Mesenchymal stem cell (in vitro differentiated cells and primary cell): ENCODE measurements around the gene TNNT2.

ENCODE experiments used
- DNase-seq: peaks from one replicate; pipeline ENCODE4 v3.0.0-alpha.2; 2013
- H2AFZ ChIP-seq: one replicate; pipeline ENCODE4 v1.6.1; 2013; ENCODE audit warnings: low read depth, mild to moderate bottlenecking, control low read depth, inconsistent platforms, low read length, moderate library complexity
- H2AK5ac ChIP-seq: 2 replicates; pipeline ENCODE4 v1.6.1; 2013; ENCODE audit warnings: low read length, moderate library complexity, mild to moderate bottlenecking, inconsistent platforms; ENCODE audit not compliant: severe bottlenecking
- H2BK120ac ChIP-seq: one replicate; pipeline ENCODE4 v1.6.1; 2013; ENCODE audit warnings: low read depth, mild to moderate bottlenecking, inconsistent platforms, low read length, moderate library complexity
- H2BK12ac ChIP-seq, 2 experiments: one replicate each; pipeline ENCODE4 v1.6.1; 2013; ENCODE audit warnings: inconsistent platforms in 2 of 2, low read length in 2 of 2, mild to moderate bottlenecking in 2 of 2, moderate library complexity in 2 of 2, control low read depth in 1 of 2
- H2BK15ac ChIP-seq: one replicate; pipeline ENCODE4 v1.6.1; 2013; ENCODE audit warnings: mild to moderate bottlenecking, low read depth, inconsistent platforms; ENCODE audit not compliant: poor library complexity, severe bottlenecking
- H2BK5ac ChIP-seq: 2 replicates; pipeline ENCODE4 v1.6.1; 2013; ENCODE audit warnings: low read depth, mild to moderate bottlenecking, low read length, control low read depth, inconsistent platforms; ENCODE audit not compliant: poor library complexity, severe bottlenecking
- H3K14ac ChIP-seq, 2 experiments: one replicate each; pipeline ENCODE4 v1.6.1; 2013; ENCODE audit warnings: inconsistent platforms in 2 of 2, low read length in 2 of 2, control low read depth in 1 of 2, mild to moderate bottlenecking in 1 of 2, moderate library complexity in 1 of 2
- H3K18ac ChIP-seq, 2 experiments: one replicate each; pipeline ENCODE4 v1.6.1; 2013; ENCODE audit warnings: inconsistent platforms in 2 of 2, low read length in 2 of 2, control low read depth in 1 of 2, low read depth in 1 of 2, mild to moderate bottlenecking in 1 of 2
- H3K23ac ChIP-seq, 2 experiments: one replicate each; pipeline ENCODE4 v1.6.1; 2013; ENCODE audit warnings: inconsistent platforms in 2 of 2, low read length in 2 of 2, mild to moderate bottlenecking in 2 of 2, moderate library complexity in 2 of 2, control low read depth in 1 of 2
- H3K27ac ChIP-seq: 2 replicates; pipeline ENCODE4 v1.5.1; 2013; ENCODE audit warnings: mild to moderate bottlenecking, moderate library complexity, low read length, control low read depth, inconsistent platforms; ENCODE audit not compliant: poor library complexity, severe bottlenecking
- H3K27me3 ChIP-seq, 2 experiments: 2 replicates each; pipeline versions ENCODE4 v1.6.1 to v1.7.0; 2013; ENCODE audit warnings: low read length in 2 of 2, mild to moderate bottlenecking in 2 of 2, moderate library complexity in 2 of 2, control low read depth in 1 of 2, inconsistent platforms in 1 of 2; ENCODE audit not compliant: control insufficient read depth in 1 of 2, insufficient read depth in 1 of 2
- H3K36me3 ChIP-seq, 2 experiments: 2 replicates each; pipeline versions ENCODE4 v1.6.1 to v1.7.0; 2013; ENCODE audit warnings: low read length in 2 of 2, control low read depth in 1 of 2, inconsistent platforms in 1 of 2, low read depth in 1 of 2, mild to moderate bottlenecking in 1 of 2; ENCODE audit not compliant: insufficient read depth in 2 of 2, control insufficient read depth in 1 of 2
- H3K4ac ChIP-seq, 2 experiments: one replicate each; pipeline ENCODE4 v1.6.1; 2013; ENCODE audit warnings: inconsistent platforms in 2 of 2, low read length in 2 of 2, mild to moderate bottlenecking in 2 of 2, moderate library complexity in 2 of 2, control low read depth in 1 of 2, low read depth in 1 of 2
- H3K4me1 ChIP-seq: 2 replicates; pipeline ENCODE4 v1.6.1; 2013; ENCODE audit warnings: low read depth, low read length, control low read depth; ENCODE audit not compliant: control insufficient read depth, insufficient read depth
- H3K4me2 ChIP-seq: 2 replicates; pipeline ENCODE4 v1.6.1; 2013; ENCODE audit warnings: low read length, mild to moderate bottlenecking, inconsistent platforms; ENCODE audit not compliant: poor library complexity, severe bottlenecking
- H3K4me3 ChIP-seq, 2 experiments: 2 replicates each; pipeline versions ENCODE4 v1.5.1 to v1.7.0; 2013; ENCODE audit warnings: low read length in 2 of 2, mild to moderate bottlenecking in 2 of 2, control low read depth in 1 of 2, low read depth in 1 of 2; ENCODE audit not compliant: insufficient read depth in 1 of 2
- H3K79me1 ChIP-seq: replicated peaks from 2 replicates; pipeline ENCODE4 v1.6.1; 2013; ENCODE audit warnings: mild to moderate bottlenecking, control low read depth, low read length, inconsistent platforms; ENCODE audit not compliant: poor library complexity, severe bottlenecking
- H3K9ac ChIP-seq: 2 replicates; pipeline ENCODE4 v1.7.0; 2013; ENCODE audit warnings: mild to moderate bottlenecking, low read length, moderate library complexity
- H3K9me3 ChIP-seq: 2 replicates; pipeline ENCODE4 v1.7.0; 2013; ENCODE audit warnings: mild to moderate bottlenecking, low read length; ENCODE audit not compliant: control insufficient read depth
- H4K8ac ChIP-seq: one replicate; pipeline ENCODE4 v1.6.1; 2013; ENCODE audit warnings: inconsistent platforms, mild to moderate bottlenecking, low read length, moderate library complexity
- H4K91ac ChIP-seq: one replicate; pipeline ENCODE4 v1.6.1; 2013; ENCODE audit warnings: mild to moderate bottlenecking, low read length, inconsistent platforms
- WGBS: methylation state at CpG from one replicate; pipeline ENCODE4 v1.1.7; 2013; ENCODE audit warnings: mixed read lengths; 5-methylcytosine and 5-hydroxymethylcytosine counted together

Gene TNNT2

GRCh38 chr1:201384406-201384782 lies 6.9 kb upstream of the TNNT2 start:
- Histone ChIP-seq H3K14ac (no peak overlapping the region), H2BK120ac (no peak overlapping the region), H4K91ac (no peak overlapping the region), H3K4ac (no peak overlapping the region), H3K23ac (no peak overlapping the region), H4K8ac (no peak overlapping the region), H2AK5ac (peak overlapping the region; percentile 98), H3K18ac (no peak overlapping the region), H3K79me1 (peaks cover 5% of the 10 kb centered on the region), H2BK12ac (peak overlapping the region in 1 of 2 experiments; percentile 52), H3K9ac (peak overlapping the region; percentile 10), H2BK15ac (no peak overlapping the region), H3K27me3 (peaks cover 0 to 24% of the 10 kb centered on the region in 2 experiments), H3K4me3 (peak overlapping the region in 1 of 2 experiments; percentile 22), H2BK5ac (peak overlapping the region; percentile 75), H2AFZ (no peak overlapping the region), H3K27ac (peak overlapping the region; percentile 90), H3K4me1 (peaks cover 36% of the 10 kb centered on the region), H3K9me3 (no peaks in the 10 kb centered on the region), H3K36me3 (peaks cover 0 to 56% of the 10 kb centered on the region in 2 experiments), H3K4me2 (no peak overlapping the region)
- no peak for DNase-seq
- 47% methylated on average over 3 of the region's 4 CpGs for WGBS

- Histone ChIP-seq H4K91ac (peak overlapping the region; percentile 18), H2BK5ac (peak overlapping the region; percentile 57), H4K8ac (no peak overlapping the region), H3K27me3 (peaks cover 0 to 19% of the 10 kb centered on the region in 2 experiments), H3K23ac (no peak overlapping the region), H3K4me1 (peaks cover 37% of the 10 kb centered on the region), H3K14ac (no peak overlapping the region), H2BK120ac (no peak overlapping the region), H2BK15ac (no peak overlapping the region), H3K18ac (no peak overlapping the region), H3K27ac (peak overlapping the region; percentile 90), H2BK12ac (no peak overlapping the region), H2AFZ (no peak overlapping the region), H3K36me3 (peaks cover 0 to 51% of the 10 kb centered on the region in 2 experiments), H3K4ac (no peak overlapping the region), H3K79me1 (no peaks in the 10 kb centered on the region), H3K4me2 (no peak overlapping the region), H3K4me3 (peak overlapping the region in 1 of 2 experiments; percentile 22), H3K9me3 (no peaks in the 10 kb centered on the region), H2AK5ac (peak overlapping the region; percentile 79), H3K9ac (peak overlapping the region; percentile 28)
- DNase-seq = peak; percentile 82
- 79% methylated on average over 4 of the region's 4 CpGs for WGBS
Observed at GRCh38 chr1:201383647-201384405, 6.3 kb upstream of the TNNT2 start.

DNA sequence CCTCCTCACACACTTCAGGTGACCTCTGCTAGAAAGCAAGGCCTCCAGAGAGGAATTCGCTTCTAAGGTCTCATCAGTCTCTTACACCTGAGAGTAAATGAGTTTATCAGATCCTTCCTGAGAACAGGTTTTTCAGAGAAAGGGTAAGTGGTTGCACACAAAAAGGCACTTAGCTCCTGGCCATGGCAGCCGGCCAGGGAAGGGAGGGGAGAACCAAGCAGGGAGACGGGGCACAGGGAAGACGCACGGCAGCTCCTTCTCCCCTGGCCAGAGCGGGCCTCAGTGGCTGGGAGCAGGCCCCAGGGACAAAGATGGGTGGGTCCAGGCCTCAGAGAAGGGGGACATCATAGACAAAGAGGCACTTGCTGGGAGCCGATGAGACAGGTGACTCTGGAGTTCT lies 3.6 kb upstream of the TNNT2 start:
- 84% methylated on average over 7 of the region's 7 CpGs for WGBS
- H3K36me3 ChIP-seq = peaks cover 0 to 30% of the 10 kb centered on the region in 2 experiments
- H3K27ac ChIP-seq = no peak overlapping the region
- H4K91ac ChIP-seq = no peak overlapping the region
- H3K18ac ChIP-seq = no peak overlapping the region
- no peak overlapping the region for H3K14ac ChIP-seq
- no peak overlapping the region for H2AFZ ChIP-seq
- no peak overlapping the region for H2BK120ac ChIP-seq
- no peak overlapping the region for H3K4ac ChIP-seq
- no peak for DNase-seq
- H2AK5ac ChIP-seq = peak overlapping the region; percentile 14
- peaks cover 0 to 16% of the 10 kb centered on the region in 2 experiments for H3K27me3 ChIP-seq
- H2BK15ac ChIP-seq = no peak overlapping the region
- peaks cover 55% of the 10 kb centered on the region for H3K4me1 ChIP-seq
- H4K8ac ChIP-seq = no peak overlapping the region
- no peak overlapping the region for H2BK5ac ChIP-seq
- H3K9ac ChIP-seq = no peak overlapping the region
- H3K4me3 ChIP-seq = no peak overlapping the region
- H3K9me3 ChIP-seq = no peaks in the 10 kb centered on the region
- H3K79me1 ChIP-seq = no peaks in the 10 kb centered on the region
- H3K4me2 ChIP-seq = no peak overlapping the region
- no peak overlapping the region for H2BK12ac ChIP-seq
- H3K23ac ChIP-seq = no peak overlapping the region

DNA sequence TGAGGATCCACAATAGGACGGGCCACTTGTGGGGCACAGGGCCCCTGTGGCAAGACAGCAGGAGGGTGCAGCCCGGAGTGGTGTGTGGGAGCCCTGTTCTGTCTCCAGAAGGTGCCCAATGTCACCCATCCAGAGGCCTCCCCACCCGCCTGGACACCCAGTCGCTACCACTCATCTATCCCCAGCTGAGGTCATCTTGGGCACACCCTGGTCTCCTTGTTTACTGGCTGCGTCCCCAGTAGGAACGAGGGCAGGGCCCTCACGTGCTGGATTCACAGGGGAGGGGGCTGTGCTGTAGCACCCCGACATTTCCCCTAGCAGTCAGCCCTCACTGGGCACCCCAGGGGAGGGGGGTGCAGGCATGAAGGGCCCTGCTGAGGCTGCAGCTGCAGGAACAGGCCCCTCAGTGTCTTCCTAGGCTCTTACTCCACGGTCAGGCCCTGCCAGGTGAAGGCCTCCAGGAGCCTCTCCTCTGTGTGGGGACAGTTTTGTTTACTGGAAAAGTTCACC lies 2.3 kb upstream of the TNNT2 start:
- H4K91ac ChIP-seq = no peak overlapping the region
- no peaks in the 10 kb centered on the region for H3K79me1 ChIP-seq
- no peak for DNase-seq
- H2BK120ac ChIP-seq = no peak overlapping the region
- no peak overlapping the region for H2AFZ ChIP-seq
- peaks cover 0 to 30% of the 10 kb centered on the region in 2 experiments for H3K27me3 ChIP-seq
- H3K9ac ChIP-seq = no peak overlapping the region
- no peak overlapping the region for H3K27ac ChIP-seq
- no peaks in the 10 kb centered on the region for H3K9me3 ChIP-seq
- no peak overlapping the region for H3K18ac ChIP-seq
- no peak overlapping the region for H3K14ac ChIP-seq
- 86% methylated on average over 9 of the region's 9 CpGs for WGBS
- no peak overlapping the region for H2BK12ac ChIP-seq
- no peak overlapping the region for H3K4me2 ChIP-seq
- H3K4me3 ChIP-seq = no peak overlapping the region
- no peak overlapping the region for H2BK15ac ChIP-seq
- H3K4ac ChIP-seq = no peak overlapping the region
- peaks cover 0 to 22% of the 10 kb centered on the region in 2 experiments for H3K36me3 ChIP-seq
- peak overlapping the region; percentile 63 for H2AK5ac ChIP-seq
- peaks cover 54% of the 10 kb centered on the region for H3K4me1 ChIP-seq
- H3K23ac ChIP-seq = no peak overlapping the region
- no peak overlapping the region for H2BK5ac ChIP-seq
- H4K8ac ChIP-seq = no peak overlapping the region
